ENCODE measurements around the gene KIF16B. TPM values are rescaled to one million over a fixed set of nuclear protein-coding genes. Genes with fewer than 3 reads are reported as not detected.

KIF16B gene
- total RNA-seq, 1 donor from 2014 or later = 9.4 TPM

DNA sequence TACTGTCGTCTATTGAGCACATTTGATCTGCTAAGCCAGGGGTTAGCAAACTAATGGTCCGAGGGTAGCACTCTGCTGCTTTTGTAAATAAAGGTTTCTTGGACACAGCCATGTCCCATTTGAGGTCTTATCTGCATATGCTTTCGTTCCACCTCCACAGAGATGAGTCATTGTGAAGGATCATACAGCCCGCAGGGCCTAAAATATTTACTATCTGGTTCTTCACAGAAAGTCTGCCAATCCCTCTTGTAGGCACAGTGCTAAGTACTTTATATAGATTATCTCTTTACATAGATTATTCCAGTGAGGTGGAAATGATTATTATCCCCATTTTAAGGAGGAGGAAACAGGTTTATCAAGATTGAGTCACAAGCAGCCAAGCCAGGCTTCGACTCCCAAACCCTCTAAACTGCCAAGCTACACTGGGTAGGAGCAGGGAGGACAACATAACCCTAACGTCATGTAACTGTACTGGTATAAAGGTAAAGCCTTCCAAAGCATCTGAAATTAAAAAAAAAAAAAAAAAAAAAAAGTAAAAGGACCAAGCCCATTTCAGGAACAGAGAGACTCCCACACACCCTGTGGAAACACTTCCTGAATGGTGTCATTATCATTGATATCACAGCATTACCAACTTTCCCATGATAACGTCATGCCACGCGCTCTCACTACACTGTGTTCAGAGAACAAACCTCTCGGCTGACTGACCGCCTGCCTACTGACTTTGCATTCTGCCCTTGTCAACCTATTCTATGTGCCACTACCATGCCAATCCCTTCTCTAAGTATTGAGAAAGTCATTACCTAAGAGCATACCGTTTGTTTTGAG is 101.0 kb downstream of the KIF16B start:
- Mint-ChIP-seq H3K9me3 (peaks cover 2% of the 10 kb centered on the region), H3K4me3 (no peak overlapping the region), H3K4me1 (peaks cover 16% of the 10 kb centered on the region), H3K27me3 (ENCODE audit: low read depth) (no peaks in the 10 kb centered on the region), H3K36me3 (ENCODE audit: low read depth) (peaks cover 9% of the 10 kb centered on the region), H3K27ac (ENCODE audit: unreplicated experiment) (no peak overlapping the region)
- TF ChIP-seq CTCF (conservative IDR thresholded peaks at IDR 0.05) = no peak
- no peak for DNase-seq (ENCODE audit: low read depth, low spot score)

DNA sequence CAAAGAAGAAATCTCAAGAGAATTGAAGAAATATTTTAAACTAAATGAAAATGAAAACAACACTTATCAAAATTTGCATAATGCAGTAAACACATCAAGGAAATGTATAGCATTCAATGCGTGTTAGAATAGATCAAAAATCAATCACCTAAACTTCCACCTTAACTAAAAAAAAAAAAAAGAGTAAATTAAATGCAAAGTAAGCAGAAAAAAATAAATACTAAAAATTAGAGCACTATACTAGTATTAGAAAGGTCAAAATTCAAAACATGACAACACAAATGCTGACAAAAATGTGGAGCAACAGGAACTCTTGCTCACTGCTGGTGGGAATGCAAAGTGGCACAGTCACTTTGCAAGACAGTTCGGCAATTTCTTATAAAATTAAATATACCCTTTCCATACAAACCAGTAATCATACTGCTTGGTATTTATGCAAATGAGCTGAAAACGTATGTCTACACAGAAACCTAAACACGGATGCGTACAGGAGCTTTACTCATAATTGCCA is 103.8 kb downstream of the KIF16B start:
- peaks cover 2% of the 10 kb centered on the region for H3K9me3 Mint-ChIP-seq

DNA sequence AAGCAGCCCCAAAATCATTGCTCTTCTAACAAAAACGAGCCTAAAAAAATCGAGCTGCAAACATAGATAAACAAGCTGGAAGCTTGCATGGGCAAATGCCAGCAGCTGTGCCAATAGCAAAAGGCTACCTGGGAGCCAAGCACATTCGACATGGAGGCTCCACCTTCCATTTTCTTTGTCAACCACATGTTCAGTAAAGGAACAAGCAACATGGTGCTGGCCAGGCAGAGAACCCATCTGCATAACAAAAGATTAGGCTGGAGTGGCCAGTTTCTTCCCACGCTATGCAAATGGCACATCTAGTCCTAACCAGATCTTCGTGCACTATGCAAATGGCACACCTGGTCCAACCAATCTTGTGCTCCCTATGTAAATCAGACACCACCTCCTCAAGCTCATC is 110.5 kb downstream of the KIF16B start:
- H3K27ac Mint-ChIP-seq (ENCODE audit: unreplicated experiment) = no peak overlapping the region
- H3K27me3 Mint-ChIP-seq (ENCODE audit: low read depth) = no peaks in the 10 kb centered on the region
- DNase-seq (ENCODE audit: low read depth, low spot score) = no peak
- H3K36me3 Mint-ChIP-seq (ENCODE audit: low read depth) = peaks cover 7% of the 10 kb centered on the region
- no peak for TF ChIP-seq CTCF (conservative IDR thresholded peaks at IDR 0.05)
- H3K9me3 Mint-ChIP-seq = no peaks in the 10 kb centered on the region
- H3K4me3 Mint-ChIP-seq = no peak overlapping the region
- H3K4me1 Mint-ChIP-seq = no peaks in the 10 kb centered on the region

More for the DNA sequence above, 103.8 kb downstream of the KIF16B start:
- no peak for TF ChIP-seq CTCF (conservative IDR thresholded peaks at IDR 0.05)
- DNase-seq (ENCODE audit: low read depth, low spot score) = no peak
- peaks cover under 1% of the 10 kb centered on the region for H3K4me1 Mint-ChIP-seq
- no peak overlapping the region for H3K27ac Mint-ChIP-seq (ENCODE audit: unreplicated experiment)
- peaks cover 11% of the 10 kb centered on the region for H3K36me3 Mint-ChIP-seq (ENCODE audit: low read depth)
- no peak overlapping the region for H3K4me3 Mint-ChIP-seq
- H3K27me3 Mint-ChIP-seq (ENCODE audit: low read depth) = no peaks in the 10 kb centered on the region

DNA sequence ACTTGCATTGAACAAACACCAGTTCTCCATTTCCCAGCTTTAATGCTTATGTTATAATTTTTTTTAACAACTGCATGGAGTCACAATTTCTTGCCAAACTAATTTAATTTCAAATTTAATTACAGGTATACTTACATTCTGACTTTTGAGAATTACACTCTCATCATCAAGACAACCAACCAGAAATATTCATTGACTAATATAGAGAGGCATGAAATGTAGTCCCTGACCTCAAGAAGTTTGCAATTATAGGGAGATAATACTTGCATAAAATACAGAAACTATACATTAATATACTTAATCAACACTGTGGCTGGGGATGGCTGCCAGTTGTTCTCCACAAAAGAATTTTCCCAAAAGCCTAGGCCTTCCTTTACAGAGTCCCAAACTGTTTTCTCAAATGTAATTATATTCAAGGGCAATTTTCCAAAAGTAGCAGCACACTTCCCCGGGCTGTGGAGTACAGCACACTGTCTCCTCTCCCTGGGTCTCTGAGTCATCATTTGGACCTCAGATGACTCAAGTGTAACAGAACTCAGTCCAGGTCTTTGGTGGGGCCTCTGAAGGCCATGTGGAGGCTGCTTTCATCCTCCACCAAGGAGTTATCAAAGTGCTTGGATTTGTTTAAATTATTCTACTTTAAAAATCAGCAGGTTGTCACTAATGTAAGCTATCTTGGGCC is 114.1 kb downstream of the KIF16B start:
- no peak for TF ChIP-seq CTCF (conservative IDR thresholded peaks at IDR 0.05)
- no peak for DNase-seq (ENCODE audit: low read depth, low spot score)
- H3K4me1 Mint-ChIP-seq = no peaks in the 10 kb centered on the region
- H3K27ac Mint-ChIP-seq (ENCODE audit: unreplicated experiment) = no peak overlapping the region
- H3K9me3 Mint-ChIP-seq = no peaks in the 10 kb centered on the region
- H3K27me3 Mint-ChIP-seq (ENCODE audit: low read depth) = no peaks in the 10 kb centered on the region
- H3K36me3 Mint-ChIP-seq (ENCODE audit: low read depth) = peaks cover 3% of the 10 kb centered on the region
- H3K4me3 Mint-ChIP-seq = no peak overlapping the region

GRCh38 chr20:16457514-16457913 is 115.7 kb downstream of the KIF16B start:
- Mint-ChIP-seq H3K4me3 (no peak overlapping the region), H3K9me3 (no peaks in the 10 kb centered on the region), H3K27me3 (ENCODE audit: low read depth) (no peaks in the 10 kb centered on the region), H3K4me1 (no peaks in the 10 kb centered on the region), H3K27ac (ENCODE audit: unreplicated experiment) (no peak overlapping the region), H3K36me3 (ENCODE audit: low read depth) (peaks cover 3% of the 10 kb centered on the region)
- TF ChIP-seq CTCF (conservative IDR thresholded peaks at IDR 0.05) = no peak
- DNase-seq (ENCODE audit: low read depth, low spot score) = no peak
